WTC11 (cell line): ENCODE measurements around the gene HS1BP3.

ENCODE experiments used
- ELF4 ChIP-seq: sonication (generic); formaldehyde crosslinking; IDR thresholded peaks from 2 replicates; pipeline ENCODE4 v1.8.1; 2022; ENCODE audit warnings: low read depth, mild to moderate bottlenecking, moderate library complexity, missing genetic modification reagents
- FOXK1 ChIP-seq: sonication (generic); formaldehyde crosslinking; IDR thresholded peaks from 2 replicates; pipeline ENCODE4 v1.8.0; 2022; ENCODE audit warnings: mild to moderate bottlenecking, moderate library complexity, missing genetic modification reagents
- NR2C2 ChIP-seq: sonication (generic); formaldehyde crosslinking; IDR thresholded peaks from 2 replicates; pipeline ENCODE4 v1.8.0; 2022; ENCODE audit warnings: mild to moderate bottlenecking, missing genetic modification reagents
- RELA ChIP-seq: sonication (generic); formaldehyde crosslinking; IDR thresholded peaks from 2 replicates; pipeline ENCODE4 v1.8.1; 2022; ENCODE audit warnings: missing genetic modification reagents, mild to moderate bottlenecking, borderline replicate concordance
- SP1 ChIP-seq: sonication (generic); formaldehyde crosslinking; conservative IDR thresholded peaks from 2 replicates; pipeline ENCODE4 v1.8.1; 2022; ENCODE audit warnings: missing genetic modification reagents
- TCF7 ChIP-seq: sonication (generic); formaldehyde crosslinking; IDR thresholded peaks from 2 replicates; pipeline ENCODE4 v1.8.0; 2022; ENCODE audit warnings: mild to moderate bottlenecking, low read depth, missing genetic modification reagents, moderate library complexity
- ZBTB21 ChIP-seq: sonication (generic); formaldehyde crosslinking; IDR thresholded peaks from 2 replicates; pipeline ENCODE4 v1.8.1; 2023; ENCODE audit warnings: mild to moderate bottlenecking, missing genetic modification reagents, borderline replicate concordance
- TF ChIP-seq, protein P1 (sequence below): sonication (generic); formaldehyde crosslinking; IDR thresholded peaks from 2 replicates; pipeline ENCODE4 v1.8.1; 2023; ENCODE audit warnings: mild to moderate bottlenecking, missing genetic modification reagents
- TF ChIP-seq, protein P2 (sequence below): fragments of 200-600 bp; IDR thresholded peaks from 2 replicates; pipeline ENCODE4 v1.8.0; 2022; ENCODE audit warnings: antibody characterized with exemption
- TF ChIP-seq, protein P3 (sequence below): sonication (generic); formaldehyde crosslinking; conservative IDR thresholded peaks from 2 replicates; pipeline ENCODE4 v1.8.1; 2023; ENCODE audit warnings: mild to moderate bottlenecking, low read depth, missing genetic modification reagents, moderate library complexity
- TF ChIP-seq, protein P4 (sequence below): sonication (generic); formaldehyde crosslinking; IDR thresholded peaks from 2 replicates; pipeline ENCODE4 v1.8.1; 2022; ENCODE audit warnings: mild to moderate bottlenecking, missing genetic modification reagents, moderate library complexity, borderline replicate concordance
- TF ChIP-seq, protein P5 (sequence below): sonication (generic); formaldehyde crosslinking; IDR thresholded peaks from 2 replicates; pipeline ENCODE4 v1.8.0; 2023; ENCODE audit warnings: missing genetic modification reagents, mild to moderate bottlenecking, borderline replicate concordance

DNA sequence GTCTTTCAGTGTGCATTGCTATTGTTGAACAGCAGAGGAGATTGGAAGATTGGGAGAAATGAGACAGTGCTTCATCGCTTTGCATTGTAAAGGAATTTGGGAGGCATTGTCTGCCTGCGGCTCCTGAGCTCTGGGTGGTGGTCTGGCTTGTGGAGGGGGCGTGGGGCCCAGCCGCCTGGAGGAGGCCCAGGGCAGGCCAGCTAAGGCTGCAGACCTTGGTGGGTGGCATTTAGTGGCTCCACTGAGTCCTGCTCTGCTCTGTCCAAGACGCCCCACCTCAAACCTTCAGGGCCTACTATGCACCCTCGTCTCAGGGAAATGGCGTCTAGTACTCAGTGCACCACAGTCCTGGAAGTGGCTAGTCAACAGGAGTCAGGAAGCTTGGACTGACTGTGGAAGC is 5.7 kb upstream of the HS1BP3 start:
- TF ChIP-seq, protein P1, sequence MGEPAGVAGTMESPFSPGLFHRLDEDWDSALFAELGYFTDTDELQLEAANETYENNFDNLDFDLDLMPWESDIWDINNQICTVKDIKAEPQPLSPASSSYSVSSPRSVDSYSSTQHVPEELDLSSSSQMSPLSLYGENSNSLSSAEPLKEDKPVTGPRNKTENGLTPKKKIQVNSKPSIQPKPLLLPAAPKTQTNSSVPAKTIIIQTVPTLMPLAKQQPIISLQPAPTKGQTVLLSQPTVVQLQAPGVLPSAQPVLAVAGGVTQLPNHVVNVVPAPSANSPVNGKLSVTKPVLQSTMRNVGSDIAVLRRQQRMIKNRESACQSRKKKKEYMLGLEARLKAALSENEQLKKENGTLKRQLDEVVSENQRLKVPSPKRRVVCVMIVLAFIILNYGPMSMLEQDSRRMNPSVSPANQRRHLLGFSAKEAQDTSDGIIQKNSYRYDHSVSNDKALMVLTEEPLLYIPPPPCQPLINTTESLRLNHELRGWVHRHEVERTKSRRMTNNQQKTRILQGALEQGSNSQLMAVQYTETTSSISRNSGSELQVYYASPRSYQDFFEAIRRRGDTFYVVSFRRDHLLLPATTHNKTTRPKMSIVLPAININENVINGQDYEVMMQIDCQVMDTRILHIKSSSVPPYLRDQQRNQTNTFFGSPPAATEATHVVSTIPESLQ (CRISPR knock-in tag) = no peak
- TF ChIP-seq ZBTB21 (CRISPR knock-in tag) (no peak), FOXK1 (no peak), ELF4 (no peak), SP1 (CRISPR knock-in tag) (no peak), TCF7 (no peak), NR2C2 (no peak), RELA (CRISPR knock-in tag) (no peak)
- TF ChIP-seq, protein P2, sequence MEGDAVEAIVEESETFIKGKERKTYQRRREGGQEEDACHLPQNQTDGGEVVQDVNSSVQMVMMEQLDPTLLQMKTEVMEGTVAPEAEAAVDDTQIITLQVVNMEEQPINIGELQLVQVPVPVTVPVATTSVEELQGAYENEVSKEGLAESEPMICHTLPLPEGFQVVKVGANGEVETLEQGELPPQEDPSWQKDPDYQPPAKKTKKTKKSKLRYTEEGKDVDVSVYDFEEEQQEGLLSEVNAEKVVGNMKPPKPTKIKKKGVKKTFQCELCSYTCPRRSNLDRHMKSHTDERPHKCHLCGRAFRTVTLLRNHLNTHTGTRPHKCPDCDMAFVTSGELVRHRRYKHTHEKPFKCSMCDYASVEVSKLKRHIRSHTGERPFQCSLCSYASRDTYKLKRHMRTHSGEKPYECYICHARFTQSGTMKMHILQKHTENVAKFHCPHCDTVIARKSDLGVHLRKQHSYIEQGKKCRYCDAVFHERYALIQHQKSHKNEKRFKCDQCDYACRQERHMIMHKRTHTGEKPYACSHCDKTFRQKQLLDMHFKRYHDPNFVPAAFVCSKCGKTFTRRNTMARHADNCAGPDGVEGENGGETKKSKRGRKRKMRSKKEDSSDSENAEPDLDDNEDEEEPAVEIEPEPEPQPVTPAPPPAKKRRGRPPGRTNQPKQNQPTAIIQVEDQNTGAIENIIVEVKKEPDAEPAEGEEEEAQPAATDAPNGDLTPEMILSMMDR = no peak
- TF ChIP-seq, protein P3, sequence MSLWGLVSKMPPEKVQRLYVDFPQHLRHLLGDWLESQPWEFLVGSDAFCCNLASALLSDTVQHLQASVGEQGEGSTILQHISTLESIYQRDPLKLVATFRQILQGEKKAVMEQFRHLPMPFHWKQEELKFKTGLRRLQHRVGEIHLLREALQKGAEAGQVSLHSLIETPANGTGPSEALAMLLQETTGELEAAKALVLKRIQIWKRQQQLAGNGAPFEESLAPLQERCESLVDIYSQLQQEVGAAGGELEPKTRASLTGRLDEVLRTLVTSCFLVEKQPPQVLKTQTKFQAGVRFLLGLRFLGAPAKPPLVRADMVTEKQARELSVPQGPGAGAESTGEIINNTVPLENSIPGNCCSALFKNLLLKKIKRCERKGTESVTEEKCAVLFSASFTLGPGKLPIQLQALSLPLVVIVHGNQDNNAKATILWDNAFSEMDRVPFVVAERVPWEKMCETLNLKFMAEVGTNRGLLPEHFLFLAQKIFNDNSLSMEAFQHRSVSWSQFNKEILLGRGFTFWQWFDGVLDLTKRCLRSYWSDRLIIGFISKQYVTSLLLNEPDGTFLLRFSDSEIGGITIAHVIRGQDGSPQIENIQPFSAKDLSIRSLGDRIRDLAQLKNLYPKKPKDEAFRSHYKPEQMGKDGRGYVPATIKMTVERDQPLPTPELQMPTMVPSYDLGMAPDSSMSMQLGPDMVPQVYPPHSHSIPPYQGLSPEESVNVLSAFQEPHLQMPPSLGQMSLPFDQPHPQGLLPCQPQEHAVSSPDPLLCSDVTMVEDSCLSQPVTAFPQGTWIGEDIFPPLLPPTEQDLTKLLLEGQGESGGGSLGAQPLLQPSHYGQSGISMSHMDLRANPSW (CRISPR knock-in tag) = no peak
- TF ChIP-seq, protein P4, sequence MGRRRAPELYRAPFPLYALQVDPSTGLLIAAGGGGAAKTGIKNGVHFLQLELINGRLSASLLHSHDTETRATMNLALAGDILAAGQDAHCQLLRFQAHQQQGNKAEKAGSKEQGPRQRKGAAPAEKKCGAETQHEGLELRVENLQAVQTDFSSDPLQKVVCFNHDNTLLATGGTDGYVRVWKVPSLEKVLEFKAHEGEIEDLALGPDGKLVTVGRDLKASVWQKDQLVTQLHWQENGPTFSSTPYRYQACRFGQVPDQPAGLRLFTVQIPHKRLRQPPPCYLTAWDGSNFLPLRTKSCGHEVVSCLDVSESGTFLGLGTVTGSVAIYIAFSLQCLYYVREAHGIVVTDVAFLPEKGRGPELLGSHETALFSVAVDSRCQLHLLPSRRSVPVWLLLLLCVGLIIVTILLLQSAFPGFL (CRISPR knock-in tag) = no peak
- TF ChIP-seq, protein P5, sequence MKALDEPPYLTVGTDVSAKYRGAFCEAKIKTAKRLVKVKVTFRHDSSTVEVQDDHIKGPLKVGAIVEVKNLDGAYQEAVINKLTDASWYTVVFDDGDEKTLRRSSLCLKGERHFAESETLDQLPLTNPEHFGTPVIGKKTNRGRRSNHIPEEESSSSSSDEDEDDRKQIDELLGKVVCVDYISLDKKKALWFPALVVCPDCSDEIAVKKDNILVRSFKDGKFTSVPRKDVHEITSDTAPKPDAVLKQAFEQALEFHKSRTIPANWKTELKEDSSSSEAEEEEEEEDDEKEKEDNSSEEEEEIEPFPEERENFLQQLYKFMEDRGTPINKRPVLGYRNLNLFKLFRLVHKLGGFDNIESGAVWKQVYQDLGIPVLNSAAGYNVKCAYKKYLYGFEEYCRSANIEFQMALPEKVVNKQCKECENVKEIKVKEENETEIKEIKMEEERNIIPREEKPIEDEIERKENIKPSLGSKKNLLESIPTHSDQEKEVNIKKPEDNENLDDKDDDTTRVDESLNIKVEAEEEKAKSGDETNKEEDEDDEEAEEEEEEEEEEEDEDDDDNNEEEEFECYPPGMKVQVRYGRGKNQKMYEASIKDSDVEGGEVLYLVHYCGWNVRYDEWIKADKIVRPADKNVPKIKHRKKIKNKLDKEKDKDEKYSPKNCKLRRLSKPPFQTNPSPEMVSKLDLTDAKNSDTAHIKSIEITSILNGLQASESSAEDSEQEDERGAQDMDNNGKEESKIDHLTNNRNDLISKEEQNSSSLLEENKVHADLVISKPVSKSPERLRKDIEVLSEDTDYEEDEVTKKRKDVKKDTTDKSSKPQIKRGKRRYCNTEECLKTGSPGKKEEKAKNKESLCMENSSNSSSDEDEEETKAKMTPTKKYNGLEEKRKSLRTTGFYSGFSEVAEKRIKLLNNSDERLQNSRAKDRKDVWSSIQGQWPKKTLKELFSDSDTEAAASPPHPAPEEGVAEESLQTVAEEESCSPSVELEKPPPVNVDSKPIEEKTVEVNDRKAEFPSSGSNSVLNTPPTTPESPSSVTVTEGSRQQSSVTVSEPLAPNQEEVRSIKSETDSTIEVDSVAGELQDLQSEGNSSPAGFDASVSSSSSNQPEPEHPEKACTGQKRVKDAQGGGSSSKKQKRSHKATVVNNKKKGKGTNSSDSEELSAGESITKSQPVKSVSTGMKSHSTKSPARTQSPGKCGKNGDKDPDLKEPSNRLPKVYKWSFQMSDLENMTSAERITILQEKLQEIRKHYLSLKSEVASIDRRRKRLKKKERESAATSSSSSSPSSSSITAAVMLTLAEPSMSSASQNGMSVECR (CRISPR knock-in tag) = no peak
